Measurements from ENCODE around the gene TUBA4B.

The TUBA4B gene

DNA sequence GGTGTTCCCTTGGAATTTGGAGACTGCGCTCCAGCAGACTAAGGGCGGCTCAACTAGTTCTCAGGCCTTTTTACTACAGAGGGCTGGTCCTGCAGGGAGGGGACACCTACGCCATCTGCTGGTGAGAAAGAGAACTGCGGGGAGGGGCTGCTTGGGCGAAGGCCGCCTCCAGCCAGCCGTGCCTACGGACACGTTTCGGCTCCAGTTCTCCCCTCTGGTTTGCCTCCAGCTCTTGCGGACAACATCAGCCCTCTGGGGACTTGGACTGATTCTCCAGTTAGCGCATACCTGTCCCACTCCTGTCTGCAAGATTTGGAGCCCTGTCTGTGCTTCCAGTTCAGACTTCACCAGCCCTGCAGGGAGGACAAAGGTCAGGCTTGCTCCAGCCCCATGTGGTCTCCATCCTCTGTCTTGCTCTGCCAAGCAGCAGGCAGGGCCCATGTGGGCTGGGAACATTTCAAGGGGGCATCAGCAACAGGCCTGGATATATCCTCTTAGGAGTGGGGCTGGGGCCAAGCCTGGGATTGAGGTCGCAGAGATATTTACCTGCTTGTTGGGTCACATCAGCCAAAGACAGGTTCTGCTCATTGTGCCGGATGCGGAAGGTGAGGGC is 45.8 kb downstream of the TUBA4B start:
- H3K9me3 ChIP-seq (ENCODE audit: insufficient read depth, low read depth, low read length): no peaks in the 10 kb centered on the region
- H3K4me2 ChIP-seq (ENCODE audit: low read length): no peak overlapping the region
- H2AK5ac ChIP-seq (ENCODE audit: low read length): no peak overlapping the region
- no peak overlapping the region for H2AFZ ChIP-seq (ENCODE audit: insufficient read depth, low read length, poor library complexity)
- no peak overlapping the region for H3K18ac ChIP-seq (ENCODE audit: low read length)
- H3K27me3 ChIP-seq (ENCODE audit: insufficient read depth, low read length): no peaks in the 10 kb centered on the region
- no peak overlapping the region for H2BK12ac ChIP-seq (ENCODE audit: low read length)
- H3K27ac ChIP-seq (ENCODE audit: low read depth, low read length): no peak overlapping the region
- no peak overlapping the region for H4K91ac ChIP-seq (ENCODE audit: low read depth, low read length)
- no peak overlapping the region for H3K23ac ChIP-seq (ENCODE audit: low read length)
- H3K79me1 ChIP-seq (ENCODE audit: low read length): peaks cover 4% of the 10 kb centered on the region
- no peak overlapping the region for H4K12ac ChIP-seq (ENCODE audit: low read depth, low read length)
- H2BK120ac ChIP-seq (ENCODE audit: insufficient read depth, low read length, poor library complexity): no peak overlapping the region
- no peak overlapping the region for H3K4me3 ChIP-seq (ENCODE audit: low read depth, low read length)
- no peak overlapping the region for H2BK5ac ChIP-seq (ENCODE audit: low read depth, low read length, poor library complexity)
- H4K8ac ChIP-seq (ENCODE audit: low read depth, low read length): no peak overlapping the region
- peaks cover 4% of the 10 kb centered on the region in 2 experiments for H3K4me1 ChIP-seq (ENCODE audit: control insufficient read depth in 1 of 2, insufficient read depth in 2 of 2, low read length in 2 of 2)
- H3K79me2 ChIP-seq (ENCODE audit: control insufficient read depth, insufficient read depth, low read length, poor library complexity): no peaks in the 10 kb centered on the region
- H3K14ac ChIP-seq (ENCODE audit: low read length): no peak overlapping the region
- DNase-seq: peak; percentile 79 to 93
- no peaks in the 10 kb centered on the region for H3K36me3 ChIP-seq (ENCODE audit: control insufficient read depth in 1 of 2, insufficient read depth in 2 of 2, low read length in 2 of 2)
- no peak overlapping the region for H3K9ac ChIP-seq (ENCODE audit: low read length)
- no CpG with 5 or more reads among the region's 15 CpGs for WGBS (ENCODE audit: extremely low coverage, insufficient coverage, insufficient read length)
- no peak overlapping the region for H3K4ac ChIP-seq (ENCODE audit: low read depth, low read length)

DNA sequence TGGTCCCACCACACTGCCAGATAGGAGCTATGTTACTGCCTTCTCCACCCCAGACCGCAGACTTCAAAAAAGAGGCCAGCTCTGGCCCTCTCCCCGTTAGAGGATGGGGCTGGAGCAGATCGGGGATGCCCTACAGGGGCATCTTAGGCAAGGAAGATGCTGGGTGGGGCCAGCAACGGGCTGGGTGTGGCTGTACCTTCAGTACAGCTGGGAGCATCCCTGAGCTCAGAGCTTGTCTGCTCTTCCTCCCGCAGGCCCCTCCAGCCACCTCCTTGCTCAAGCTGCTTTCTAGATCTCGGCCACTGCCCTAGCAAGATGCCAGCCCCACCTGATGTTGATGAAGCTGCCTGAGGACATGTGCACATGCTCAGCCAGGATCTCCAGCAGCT is 46.3 kb downstream of the TUBA4B start:
- H2BK120ac ChIP-seq (ENCODE audit: insufficient read depth, low read length, poor library complexity): no peak overlapping the region
- no CpG with 5 or more reads among the region's 6 CpGs for WGBS (ENCODE audit: extremely low coverage, insufficient coverage, insufficient read length)

DNA sequence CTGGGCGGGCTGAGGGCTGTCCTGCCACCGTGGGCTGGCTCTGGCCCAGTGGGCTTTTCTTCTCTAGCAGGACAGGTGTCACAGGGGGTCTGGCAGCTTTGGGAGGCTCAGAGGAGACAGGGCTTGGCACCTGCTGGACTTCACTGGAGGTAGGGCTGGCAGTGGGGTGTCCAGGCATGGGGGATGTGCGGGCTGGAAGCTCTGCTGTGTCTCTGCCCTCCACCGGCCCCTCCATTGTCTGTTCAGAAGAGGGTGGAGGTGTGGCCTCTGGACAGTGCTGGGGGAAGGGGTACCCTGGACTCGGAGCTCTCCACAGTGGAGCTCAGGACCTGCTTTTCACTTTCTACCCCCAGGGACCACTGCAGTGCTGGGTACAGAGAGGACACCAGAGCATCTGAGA is 47.0 kb downstream of the TUBA4B start:
- Histone ChIP-seq H3K4me1 (ENCODE audit: control insufficient read depth in 1 of 2, insufficient read depth in 2 of 2, low read length in 2 of 2) (peaks cover 2% of the 10 kb centered on the region in 2 experiments), H4K12ac (ENCODE audit: low read depth, low read length) (no peak overlapping the region), H3K27me3 (ENCODE audit: insufficient read depth, low read length) (no peaks in the 10 kb centered on the region), H3K23ac (ENCODE audit: low read length) (no peak overlapping the region), H3K36me3 (ENCODE audit: control insufficient read depth in 1 of 2, insufficient read depth in 2 of 2, low read length in 2 of 2) (no peaks in the 10 kb centered on the region), H2BK120ac (ENCODE audit: insufficient read depth, low read length, poor library complexity) (no peak overlapping the region), H4K8ac (ENCODE audit: low read depth, low read length) (no peak overlapping the region), H3K4me3 (ENCODE audit: low read depth, low read length) (no peak overlapping the region), H3K4me2 (ENCODE audit: low read length) (no peak overlapping the region), H3K27ac (ENCODE audit: low read depth, low read length) (no peak overlapping the region), H4K91ac (ENCODE audit: low read depth, low read length) (no peak overlapping the region), H2AK5ac (ENCODE audit: low read length) (no peak overlapping the region), H2AFZ (ENCODE audit: insufficient read depth, low read length, poor library complexity) (no peak overlapping the region), H3K18ac (ENCODE audit: low read length) (no peak overlapping the region), H3K9me3 (ENCODE audit: insufficient read depth, low read depth, low read length) (no peaks in the 10 kb centered on the region), H3K4ac (ENCODE audit: low read depth, low read length) (no peak overlapping the region), H3K79me1 (ENCODE audit: low read length) (no peaks in the 10 kb centered on the region), H3K79me2 (ENCODE audit: control insufficient read depth, insufficient read depth, low read length, poor library complexity) (no peaks in the 10 kb centered on the region), H2BK12ac (ENCODE audit: low read length) (no peak overlapping the region), H2BK5ac (ENCODE audit: low read depth, low read length, poor library complexity) (no peak overlapping the region), H3K14ac (ENCODE audit: low read length) (no peak overlapping the region), H3K9ac (ENCODE audit: low read length) (no peak overlapping the region)
- WGBS (ENCODE audit: extremely low coverage, insufficient coverage, insufficient read length): no CpG with 5 or more reads among the region's 5 CpGs
- DNase-seq: no peak

More for the DNA sequence above, 46.3 kb downstream of the TUBA4B start:
- no peak overlapping the region for H4K8ac ChIP-seq (ENCODE audit: low read depth, low read length)
- peak overlapping the region; percentile 4 for H3K4me3 ChIP-seq (ENCODE audit: low read depth, low read length)
- no peak overlapping the region for H2BK12ac ChIP-seq (ENCODE audit: low read length)
- H2AFZ ChIP-seq (ENCODE audit: insufficient read depth, low read length, poor library complexity): no peak overlapping the region
- H3K36me3 ChIP-seq (ENCODE audit: control insufficient read depth in 1 of 2, insufficient read depth in 2 of 2, low read length in 2 of 2): no peaks in the 10 kb centered on the region
- no peak overlapping the region for H3K27ac ChIP-seq (ENCODE audit: low read depth, low read length)
- H3K9ac ChIP-seq (ENCODE audit: low read length): no peak overlapping the region
- no peak overlapping the region for H4K91ac ChIP-seq (ENCODE audit: low read depth, low read length)
- H2BK5ac ChIP-seq (ENCODE audit: low read depth, low read length, poor library complexity): no peak overlapping the region
- H3K79me2 ChIP-seq (ENCODE audit: control insufficient read depth, insufficient read depth, low read length, poor library complexity): no peaks in the 10 kb centered on the region
- no peak overlapping the region for H2AK5ac ChIP-seq (ENCODE audit: low read length)
- H3K4me2 ChIP-seq (ENCODE audit: low read length): no peak overlapping the region
- no peak overlapping the region for H3K4ac ChIP-seq (ENCODE audit: low read depth, low read length)
- H3K23ac ChIP-seq (ENCODE audit: low read length): no peak overlapping the region
- H3K18ac ChIP-seq (ENCODE audit: low read length): no peak overlapping the region
- no peaks in the 10 kb centered on the region for H3K27me3 ChIP-seq (ENCODE audit: insufficient read depth, low read length)
- no peak overlapping the region for H3K14ac ChIP-seq (ENCODE audit: low read length)
- no peak overlapping the region for H4K12ac ChIP-seq (ENCODE audit: low read depth, low read length)
- peaks cover 4% of the 10 kb centered on the region in 2 experiments for H3K4me1 ChIP-seq (ENCODE audit: control insufficient read depth in 1 of 2, insufficient read depth in 2 of 2, low read length in 2 of 2)
- H3K79me1 ChIP-seq (ENCODE audit: low read length): peaks cover 3% of the 10 kb centered on the region
- no peak for DNase-seq
- no peaks in the 10 kb centered on the region for H3K9me3 ChIP-seq (ENCODE audit: insufficient read depth, low read depth, low read length)

DNA sequence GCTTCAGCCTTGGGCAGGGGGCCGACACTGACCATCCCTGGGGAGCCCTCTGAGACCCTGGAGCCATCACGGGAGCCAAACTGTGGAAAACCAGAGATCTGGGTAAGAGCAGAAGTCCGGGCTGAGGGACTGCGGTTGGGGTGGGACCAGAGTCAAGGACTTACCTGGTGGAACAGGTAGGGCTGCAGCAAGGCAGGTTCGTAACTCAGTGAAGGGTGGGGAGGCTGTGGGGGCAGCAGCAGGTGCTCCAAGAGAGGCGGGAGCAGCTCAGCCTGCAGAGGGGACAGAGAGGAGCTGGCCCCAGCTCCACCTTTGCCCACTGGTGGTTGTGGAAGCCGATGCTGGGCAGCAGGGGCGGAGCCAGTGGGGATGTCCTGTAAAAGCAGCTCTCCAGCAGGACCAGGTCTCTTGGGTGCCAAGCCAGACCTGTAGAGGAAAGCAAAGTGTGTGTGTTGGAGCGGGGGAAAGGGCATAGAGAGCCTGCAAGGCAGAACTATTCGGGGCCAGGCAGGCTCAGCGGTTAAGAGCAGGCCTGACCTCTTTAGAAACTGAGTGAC is 49.4 kb downstream of the TUBA4B start:
- Histone ChIP-seq H3K4me3 (ENCODE audit: low read depth, low read length) (no peak overlapping the region), H3K18ac (ENCODE audit: low read length) (no peak overlapping the region), H3K4me1 (ENCODE audit: control insufficient read depth in 1 of 2, insufficient read depth in 2 of 2, low read length in 2 of 2) (no peaks in the 10 kb centered on the region), H3K14ac (ENCODE audit: low read length) (no peak overlapping the region), H3K79me2 (ENCODE audit: control insufficient read depth, insufficient read depth, low read length, poor library complexity) (no peaks in the 10 kb centered on the region), H4K8ac (ENCODE audit: low read depth, low read length) (no peak overlapping the region), H3K9me3 (ENCODE audit: insufficient read depth, low read depth, low read length) (no peaks in the 10 kb centered on the region), H2AFZ (ENCODE audit: insufficient read depth, low read length, poor library complexity) (no peak overlapping the region), H3K36me3 (ENCODE audit: control insufficient read depth in 1 of 2, insufficient read depth in 2 of 2, low read length in 2 of 2) (no peaks in the 10 kb centered on the region), H3K79me1 (ENCODE audit: low read length) (no peaks in the 10 kb centered on the region), H4K12ac (ENCODE audit: low read depth, low read length) (no peak overlapping the region), H3K9ac (ENCODE audit: low read length) (no peak overlapping the region), H2BK120ac (ENCODE audit: insufficient read depth, low read length, poor library complexity) (no peak overlapping the region), H3K27ac (ENCODE audit: low read depth, low read length) (no peak overlapping the region), H2BK5ac (ENCODE audit: low read depth, low read length, poor library complexity) (no peak overlapping the region), H3K27me3 (ENCODE audit: insufficient read depth, low read length) (no peaks in the 10 kb centered on the region), H3K4ac (ENCODE audit: low read depth, low read length) (no peak overlapping the region), H2AK5ac (ENCODE audit: low read length) (no peak overlapping the region), H4K91ac (ENCODE audit: low read depth, low read length) (no peak overlapping the region), H3K23ac (ENCODE audit: low read length) (no peak overlapping the region), H3K4me2 (ENCODE audit: low read length) (no peak overlapping the region), H2BK12ac (ENCODE audit: low read length) (no peak overlapping the region)
- DNase-seq: no peak
- no CpG with 5 or more reads among the region's 11 CpGs for WGBS (ENCODE audit: extremely low coverage, insufficient coverage, insufficient read length)

Measured in trophoblast cell (in vitro differentiated cells and primary cell).